GM21528 (cell line): Measurements from ENCODE around the gene SHROOM4.

ENCODE experiments used
- ATAC-seq: cut with Tn5 transposase; IDR thresholded peaks from one replicate; pipeline ENCODE4 v1.9.1; 2021; ENCODE audit warnings: mild to moderate bottlenecking, moderate library complexity; ENCODE audit not compliant: unreplicated experiment, low FRiP score

The SHROOM4 gene, protein sequence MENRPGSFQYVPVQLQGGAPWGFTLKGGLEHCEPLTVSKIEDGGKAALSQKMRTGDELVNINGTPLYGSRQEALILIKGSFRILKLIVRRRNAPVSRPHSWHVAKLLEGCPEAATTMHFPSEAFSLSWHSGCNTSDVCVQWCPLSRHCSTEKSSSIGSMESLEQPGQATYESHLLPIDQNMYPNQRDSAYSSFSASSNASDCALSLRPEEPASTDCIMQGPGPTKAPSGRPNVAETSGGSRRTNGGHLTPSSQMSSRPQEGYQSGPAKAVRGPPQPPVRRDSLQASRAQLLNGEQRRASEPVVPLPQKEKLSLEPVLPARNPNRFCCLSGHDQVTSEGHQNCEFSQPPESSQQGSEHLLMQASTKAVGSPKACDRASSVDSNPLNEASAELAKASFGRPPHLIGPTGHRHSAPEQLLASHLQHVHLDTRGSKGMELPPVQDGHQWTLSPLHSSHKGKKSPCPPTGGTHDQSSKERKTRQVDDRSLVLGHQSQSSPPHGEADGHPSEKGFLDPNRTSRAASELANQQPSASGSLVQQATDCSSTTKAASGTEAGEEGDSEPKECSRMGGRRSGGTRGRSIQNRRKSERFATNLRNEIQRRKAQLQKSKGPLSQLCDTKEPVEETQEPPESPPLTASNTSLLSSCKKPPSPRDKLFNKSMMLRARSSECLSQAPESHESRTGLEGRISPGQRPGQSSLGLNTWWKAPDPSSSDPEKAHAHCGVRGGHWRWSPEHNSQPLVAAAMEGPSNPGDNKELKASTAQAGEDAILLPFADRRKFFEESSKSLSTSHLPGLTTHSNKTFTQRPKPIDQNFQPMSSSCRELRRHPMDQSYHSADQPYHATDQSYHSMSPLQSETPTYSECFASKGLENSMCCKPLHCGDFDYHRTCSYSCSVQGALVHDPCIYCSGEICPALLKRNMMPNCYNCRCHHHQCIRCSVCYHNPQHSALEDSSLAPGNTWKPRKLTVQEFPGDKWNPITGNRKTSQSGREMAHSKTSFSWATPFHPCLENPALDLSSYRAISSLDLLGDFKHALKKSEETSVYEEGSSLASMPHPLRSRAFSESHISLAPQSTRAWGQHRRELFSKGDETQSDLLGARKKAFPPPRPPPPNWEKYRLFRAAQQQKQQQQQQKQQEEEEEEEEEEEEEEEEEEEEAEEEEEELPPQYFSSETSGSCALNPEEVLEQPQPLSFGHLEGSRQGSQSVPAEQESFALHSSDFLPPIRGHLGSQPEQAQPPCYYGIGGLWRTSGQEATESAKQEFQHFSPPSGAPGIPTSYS (N-terminal part only)

DNA sequence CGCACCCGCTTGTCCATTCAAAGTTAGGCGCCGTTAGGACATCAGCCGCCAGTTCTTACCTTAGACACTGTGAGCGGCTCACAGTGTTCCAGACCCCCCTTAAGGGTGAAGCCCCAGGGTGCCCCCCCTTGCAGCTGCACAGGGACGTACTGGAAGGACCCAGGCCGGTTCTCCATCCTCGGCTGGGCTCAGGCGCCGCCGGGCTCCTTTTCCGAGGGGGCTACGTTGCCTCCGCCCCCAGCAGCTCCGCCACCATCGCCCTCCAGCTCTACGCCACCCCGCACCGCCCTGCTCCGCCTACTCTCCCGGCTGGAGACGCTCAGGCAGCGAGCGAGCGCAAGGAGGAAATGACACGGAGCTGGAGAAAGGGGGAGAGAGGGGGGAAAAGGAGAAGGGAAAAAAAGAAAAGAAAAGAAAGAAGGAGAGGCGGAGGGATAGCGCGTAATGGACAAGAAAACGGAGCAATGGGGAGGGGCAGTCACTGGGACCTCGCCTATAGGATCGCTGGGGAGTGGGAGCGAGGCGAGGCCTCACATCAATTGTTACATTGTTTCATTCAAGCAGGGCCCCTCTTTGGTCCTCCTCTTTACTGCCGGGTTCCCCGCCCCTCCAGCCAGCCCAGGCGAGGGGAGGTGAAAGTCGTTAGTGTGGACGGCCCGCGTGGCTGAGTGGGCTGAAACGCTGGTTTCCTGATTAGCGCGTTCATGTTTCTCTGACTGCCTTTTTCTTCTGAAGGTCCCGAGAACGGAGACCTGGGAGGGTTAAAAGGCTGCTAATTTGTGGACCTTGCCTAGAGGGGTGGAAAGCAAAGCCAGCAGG is at the start of gene SHROOM4:
TSS of gene SHROOM4 (minus strand) at position 352 of the 819 bp plus-strand sequence. CDS start at position 176, 176 bp downstream.
- no peak for ATAC-seq

DNA sequence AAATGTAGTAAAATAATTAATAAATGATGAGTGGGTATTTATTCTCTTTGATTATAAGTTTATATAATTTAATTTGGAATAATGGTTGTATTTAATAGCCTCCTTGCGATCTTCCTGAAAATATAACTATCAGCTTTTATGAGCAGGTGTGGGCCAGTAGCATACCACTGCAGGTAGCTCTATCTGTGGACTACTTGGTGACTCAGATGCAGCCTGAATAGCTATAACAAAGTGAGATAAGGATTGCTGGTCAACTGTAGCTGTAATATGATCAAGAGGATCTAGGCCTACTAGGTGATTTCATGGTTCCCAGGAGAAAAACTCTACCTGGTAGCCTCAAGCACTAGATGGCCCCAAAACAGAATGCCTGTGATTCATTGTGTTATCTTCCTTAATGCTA is 49.5 kb upstream of the SHROOM4 start:
- ATAC-seq = no peak

- no peak for ATAC-seq
These were observed 46.5 kb upstream of the SHROOM4 start for GRCh38 chrX:50860518-50860917.

- ATAC-seq = no peak
These were observed 44.6 kb upstream of the SHROOM4 start for GRCh38 chrX:50858548-50858947.

GRCh38 chrX:50853399-50853798 is 39.4 kb upstream of the SHROOM4 start:
- no peak for ATAC-seq

GRCh38 chrX:50852524-50852923 is 38.5 kb upstream of the SHROOM4 start:
- ATAC-seq = no peak

DNA sequence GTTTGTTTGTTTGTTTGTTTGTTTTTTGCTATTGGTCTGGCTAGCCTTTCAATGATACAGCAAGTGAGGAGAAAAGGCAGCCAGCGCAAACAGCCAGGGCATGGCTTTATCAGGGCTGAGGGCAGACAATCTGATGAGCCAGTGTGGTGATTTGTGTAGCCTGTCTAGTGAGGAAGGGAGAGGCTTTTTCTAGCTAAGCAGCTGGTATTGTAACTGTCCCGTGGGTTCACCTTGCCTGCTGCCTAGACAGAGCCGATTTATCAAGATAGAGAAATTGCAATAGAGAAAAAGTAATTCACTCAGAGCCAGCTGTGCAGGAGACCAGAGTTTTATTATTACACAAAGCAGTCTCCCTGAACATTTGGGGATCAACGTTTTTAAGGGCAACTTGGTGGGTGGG is 28.2 kb upstream of the SHROOM4 start:
- no peak for ATAC-seq

DNA sequence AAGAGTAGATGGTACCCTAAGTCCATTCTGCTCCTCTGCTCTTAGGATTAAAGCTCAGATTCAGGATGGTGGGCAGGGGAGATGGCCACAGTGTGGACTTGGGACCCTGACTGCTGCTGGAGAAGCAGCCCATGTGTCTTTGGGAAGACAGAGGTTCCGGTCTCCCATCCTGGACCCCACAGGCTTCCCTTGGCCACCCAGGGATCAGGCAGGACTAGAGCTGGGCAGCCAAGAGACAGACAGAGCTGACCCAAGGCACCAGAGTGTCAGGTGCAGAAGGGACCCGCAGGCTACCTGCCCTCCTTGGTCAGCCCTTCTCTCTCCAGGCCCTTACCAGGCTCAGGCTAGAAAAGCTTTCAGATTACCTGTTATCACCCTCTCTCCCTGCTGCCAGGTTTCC is 25.7 kb upstream of the SHROOM4 start:
- ATAC-seq = no peak

DNA sequence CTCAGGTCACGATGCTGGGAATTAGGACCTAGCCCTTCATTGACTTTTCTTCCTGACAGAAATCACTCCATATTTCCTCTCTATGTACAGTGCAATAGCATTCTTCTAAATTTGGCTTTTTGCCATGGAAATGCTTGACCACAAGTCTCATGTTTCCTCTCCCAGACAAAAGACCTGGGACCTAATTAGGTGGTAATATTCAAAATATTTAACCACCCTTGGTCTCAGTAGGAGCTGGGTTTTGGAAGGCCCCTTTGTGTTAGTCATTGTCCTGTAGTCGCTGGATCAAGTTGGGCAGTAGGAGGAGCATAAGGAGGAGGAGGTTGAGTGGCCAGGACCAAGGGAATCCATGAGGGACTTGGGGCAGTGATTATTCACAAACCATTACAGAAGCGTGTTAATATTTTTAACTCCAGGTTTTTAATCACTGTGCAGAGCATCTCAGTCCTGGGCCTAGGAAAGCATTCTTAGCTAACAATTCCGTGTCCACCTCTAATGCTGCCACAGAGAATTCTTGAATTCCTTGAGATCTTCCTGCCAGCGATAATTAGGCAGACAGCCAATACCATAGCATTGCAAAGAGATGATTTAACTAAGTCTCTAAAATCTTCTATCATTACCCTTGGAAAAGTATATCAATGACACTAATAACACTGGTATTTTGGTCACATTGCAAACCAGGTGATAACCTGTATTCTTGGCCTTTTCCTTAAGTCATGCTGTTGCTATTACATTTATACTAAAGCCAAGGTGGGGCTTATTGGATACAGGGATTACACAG is 25.0 kb upstream of the SHROOM4 start:
- no peak for ATAC-seq

- ATAC-seq = no peak
These were observed 14.0 kb upstream of the SHROOM4 start for GRCh38 chrX:50827996-50828395.

GRCh38 chrX:50825825-50826224 is 11.8 kb upstream of the SHROOM4 start:
- no peak for ATAC-seq

- no peak for ATAC-seq
These were observed 5.0 kb upstream of the SHROOM4 start for GRCh38 chrX:50818986-50819385.

DNA sequence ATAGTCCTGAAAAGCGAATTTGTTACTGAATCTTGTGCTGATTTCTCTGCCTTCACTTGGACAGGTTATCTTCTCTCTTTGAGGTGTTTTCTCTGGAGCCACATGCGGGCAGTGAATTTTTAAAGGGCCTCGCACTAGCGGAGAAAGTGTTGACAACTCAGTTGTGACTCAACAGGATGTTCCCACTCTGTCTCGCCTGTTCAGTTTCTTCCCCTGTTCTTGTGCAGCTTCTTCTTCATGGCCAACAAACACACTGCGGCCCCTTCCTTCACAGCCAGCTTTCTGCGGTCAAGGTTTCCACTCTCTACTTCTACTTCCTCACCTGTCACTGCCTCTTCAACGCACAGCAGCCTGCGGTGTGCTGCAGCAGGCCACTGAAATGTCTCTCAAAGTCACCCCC is 1.1 kb upstream of the SHROOM4 start:
- ATAC-seq = no peak

- no peak for ATAC-seq
These were observed 707 bp upstream of the SHROOM4 start for GRCh38 chrX:50814701-50815100.

DNA sequence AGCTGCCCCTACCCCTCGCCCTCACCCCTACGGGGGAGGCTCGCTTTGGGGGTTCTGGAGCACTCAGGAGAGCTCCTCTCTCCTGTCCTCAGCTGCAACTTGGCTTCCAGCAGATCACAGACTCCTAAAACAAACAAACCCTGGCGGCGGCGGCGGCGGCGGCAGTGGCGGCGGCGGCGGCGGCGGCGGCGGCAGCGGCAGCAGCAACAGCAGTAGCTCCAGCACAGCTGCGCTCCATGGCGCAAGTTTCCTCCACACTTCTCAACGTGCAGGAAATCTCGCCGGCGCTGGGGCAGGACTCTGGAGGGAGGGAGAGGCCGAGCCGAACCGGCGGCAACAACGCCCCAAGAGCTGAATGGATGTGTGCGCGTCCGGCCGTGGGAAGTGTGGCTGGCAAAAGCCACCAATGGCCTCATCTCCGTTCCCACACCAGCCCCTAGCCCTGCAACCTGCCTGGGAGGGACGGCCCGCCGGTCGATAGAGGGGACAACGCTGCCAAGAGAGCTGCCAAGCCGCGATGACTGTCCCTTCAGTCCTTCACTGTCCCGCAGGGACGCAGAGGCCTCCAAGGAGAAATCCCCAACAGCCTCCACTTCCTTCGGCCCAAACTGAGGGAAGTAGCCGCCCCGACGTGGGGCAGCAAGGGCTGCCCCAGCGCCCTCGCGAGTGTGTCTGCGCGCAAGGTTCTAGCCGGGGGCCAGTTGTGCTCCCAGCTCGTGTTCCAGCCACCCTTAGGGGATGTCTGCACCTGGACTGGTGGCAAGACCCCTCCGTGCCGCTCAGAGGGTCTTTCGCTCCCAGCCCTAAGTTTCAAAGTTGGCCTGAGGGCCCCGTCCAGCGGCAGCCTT is 775 bp downstream of the SHROOM4 start:
- ATAC-seq = no peak

DNA sequence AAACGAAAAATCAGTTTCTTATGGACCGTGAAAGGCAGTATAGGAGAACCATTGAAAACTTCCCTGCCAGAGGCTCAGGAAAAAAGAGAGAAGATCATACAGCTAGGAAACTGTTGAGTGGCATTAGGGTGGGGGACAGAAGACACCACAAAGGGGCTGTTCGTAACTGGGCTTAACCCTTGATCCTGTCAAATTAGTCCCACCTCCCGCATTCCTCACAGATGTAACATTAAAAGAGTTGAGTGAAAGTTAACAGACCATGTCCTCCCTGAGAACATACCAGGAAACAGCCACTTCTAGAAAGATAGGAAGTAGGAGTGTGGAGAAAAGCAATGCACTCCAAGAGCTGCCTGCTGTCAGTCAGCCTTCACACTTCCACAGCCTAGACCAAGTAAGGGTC is 8.7 kb downstream of the SHROOM4 start:
- no peak for ATAC-seq

GRCh38 chrX:50801135-50801534 is 12.9 kb downstream of the SHROOM4 start:
- ATAC-seq = no peak

GRCh38 chrX:50799531-50799961 is 14.4 kb downstream of the SHROOM4 start:
- no peak for ATAC-seq
